NCI-H187 (cell line): ENCODE data around the gene RTRAF.

Experiments
- DNase-seq, 2 experiments: peaks; one replicate each; lab custom pipeline; 2025; lab: John Stamatoyannopoulos, UW

The RTRAF gene

GRCh38 chr14:51996148-51996746 is 6.9 kb downstream of the RTRAF start:
- DNase-seq: no peak

GRCh38 chr14:51998348-51998747 is 9.0 kb downstream of the RTRAF start:
- DNase-seq: no peak

GRCh38 chr14:51999084-51999483 is 9.7 kb downstream of the RTRAF start:
- DNase-seq: no peak

GRCh38 chr14:52000019-52000582 is 10.8 kb downstream of the RTRAF start:
- DNase-seq: no peak

- DNase-seq: no peak
Observed at GRCh38 chr14:52000696-52001095, 11.3 kb downstream of the RTRAF start.

- DNase-seq: no peak
Observed at GRCh38 chr14:52002542-52002941, 13.2 kb downstream of the RTRAF start.

GRCh38 chr14:52003324-52003723 is 14.0 kb downstream of the RTRAF start:
- no peak for DNase-seq

GRCh38 chr14:52005625-52006024 is 16.3 kb downstream of the RTRAF start:
- DNase-seq: no peak

- DNase-seq: no peak
Observed at GRCh38 chr14:52006361-52006760, 17.0 kb downstream of the RTRAF start.

- no peak for DNase-seq
Observed at GRCh38 chr14:52007211-52007610, 17.9 kb downstream of the RTRAF start.

- no peak for DNase-seq
Observed at GRCh38 chr14:52007637-52008036, 18.3 kb downstream of the RTRAF start.

GRCh38 chr14:52008136-52008535 is 18.8 kb downstream of the RTRAF start:
- DNase-seq: no peak

- no peak for DNase-seq
Observed at GRCh38 chr14:52010173-52010693, 20.9 kb downstream of the RTRAF start.

GRCh38 chr14:52011523-52011922 is 22.2 kb downstream of the RTRAF start:
- no peak for DNase-seq

- DNase-seq: no peak
Observed at GRCh38 chr14:52012635-52013034, 23.3 kb downstream of the RTRAF start.

GRCh38 chr14:52013984-52014600 is 24.7 kb downstream of the RTRAF start:
- DNase-seq: no peak

GRCh38 chr14:52014601-52015267 is 25.4 kb downstream of the RTRAF start:
- no peak for DNase-seq

GRCh38 chr14:52015411-52016030 is 26.2 kb downstream of the RTRAF start:
- no peak for DNase-seq

GRCh38 chr14:52018252-52018651 is 28.9 kb downstream of the RTRAF start:
- DNase-seq: no peak

- DNase-seq: no peak
Observed at GRCh38 chr14:52018970-52019369, 29.6 kb downstream of the RTRAF start.

- DNase-seq: no peak
Observed at GRCh38 chr14:52020161-52020714, 30.9 kb downstream of the RTRAF start.
